GM18873 (cell line): ENCODE measurements around the gene SPINT3.
"Not testable (repeated sequence)": the region's sequence is repeated elsewhere in the genome, so short reads cannot be mapped to it uniquely, and the experiment has no call there.

Experiments used
- ATAC-seq: cut with Tn5 transposase; IDR thresholded peaks from one replicate; pipeline ENCODE4 v1.9.1; 2021; ENCODE audit warnings: mild to moderate bottlenecking, moderate library complexity, moderate number of reproducible peaks; ENCODE audit not compliant: unreplicated experiment, low FRiP score

Gene SPINT3

GRCh38 chr20:45503403-45503802 lies 12.0 kb downstream of the SPINT3 start:
- ATAC-seq: no peak

- no peak for ATAC-seq
These were observed 12.9 kb downstream of the SPINT3 start for GRCh38 chr20:45502561-45502960.

GRCh38 chr20:45501600-45501999 lies 13.8 kb downstream of the SPINT3 start:
- ATAC-seq: no peak

GRCh38 chr20:45500022-45500421 lies 15.4 kb downstream of the SPINT3 start:
- no peak for ATAC-seq

- no peak for ATAC-seq
These were observed 17.4 kb downstream of the SPINT3 start for GRCh38 chr20:45497971-45498494.

- ATAC-seq: no peak
These were observed 19.3 kb downstream of the SPINT3 start for GRCh38 chr20:45496166-45496565.

GRCh38 chr20:45495501-45495941 lies 19.9 kb downstream of the SPINT3 start:
- no peak for ATAC-seq

GRCh38 chr20:45489083-45489531 lies 26.3 kb downstream of the SPINT3 start:
- no peak for ATAC-seq

- ATAC-seq: no peak
These were observed 28.2 kb downstream of the SPINT3 start for GRCh38 chr20:45487231-45487635.

GRCh38 chr20:45485388-45485787 lies 30.0 kb downstream of the SPINT3 start:
- ATAC-seq: no peak

GRCh38 chr20:45484676-45485075 lies 30.7 kb downstream of the SPINT3 start:
- ATAC-seq: no peak

GRCh38 chr20:45479822-45480221 lies 35.6 kb downstream of the SPINT3 start:
- no peak for ATAC-seq

GRCh38 chr20:45477530-45478148 lies 37.8 kb downstream of the SPINT3 start:
- not testable (repeated sequence) for ATAC-seq

- ATAC-seq: not testable (repeated sequence)
These were observed 43.1 kb downstream of the SPINT3 start for GRCh38 chr20:45472286-45472685.

GRCh38 chr20:45470937-45471336 lies 44.5 kb downstream of the SPINT3 start:
- peak; percentile 11 for ATAC-seq

- peak; percentile 57 for ATAC-seq
These were observed 45.0 kb downstream of the SPINT3 start for GRCh38 chr20:45470262-45470931.

GRCh38 chr20:45469336-45470261 lies 45.8 kb downstream of the SPINT3 start, which contains the start of gene WFDC2:
WFDC2 (plus strand) TSS chr20:45469753; CDS start chr20:45469782, 29 bp downstream.
- ATAC-seq: no peak

- ATAC-seq: no peak
These were observed 47.6 kb downstream of the SPINT3 start for GRCh38 chr20:45467861-45468260.

- ATAC-seq: no peak
These were observed 48.2 kb downstream of the SPINT3 start for GRCh38 chr20:45467172-45467571.

GRCh38 chr20:45465491-45466266 lies 49.7 kb downstream of the SPINT3 start:
- no peak for ATAC-seq
